GM18507 (cell line): ENCODE results near the gene ZNF423.

ENCODE experiments used
- DNase-seq: peaks from one replicate; pipeline ENCODE4 v3.0.0; 2011; ENCODE audit warnings: low read depth; ENCODE audit not compliant: insufficient read length; ENCODE audit errors: extremely low spot score
- FAIRE-seq: peaks from 2 replicates; lab custom pipeline; 2011; peaks lifted over from hg19 to GRCh38; lab: Jason Lieb, UNC

ZNF423 gene

GRCh38 chr16:49483651-49484450, 372.1 kb downstream of the ZNF423 start:
- DNase-seq = no peak
- FAIRE-seq = no peak

GRCh38 chr16:49483251-49483650, 372.7 kb downstream of the ZNF423 start:
- DNase-seq (no peak), FAIRE-seq (no peak)

- no peak for DNase-seq
- FAIRE-seq = no peak
These were observed 373.2 kb downstream of the ZNF423 start for GRCh38 chr16:49482690-49483089.

- no peak for FAIRE-seq
- DNase-seq = no peak
These were observed 377.3 kb downstream of the ZNF423 start for GRCh38 chr16:49478616-49479015.

GRCh38 chr16:49478107-49478506, 377.8 kb downstream of the ZNF423 start:
- FAIRE-seq = no peak

GRCh38 chr16:49477250-49477895, 378.5 kb downstream of the ZNF423 start:
- no peak for DNase-seq
- FAIRE-seq = no peak

More at GRCh38 chr16:49478107-49478506, 377.8 kb downstream of the ZNF423 start:
- no peak for DNase-seq

GRCh38 chr16:49474741-49475140, 381.2 kb downstream of the ZNF423 start:
- FAIRE-seq = no peak
- DNase-seq = no peak

- no peak for FAIRE-seq
These were observed 382.1 kb downstream of the ZNF423 start for GRCh38 chr16:49473773-49474172.

GRCh38 chr16:49473131-49473530, 382.8 kb downstream of the ZNF423 start:
- FAIRE-seq = no peak
- no peak for DNase-seq

More at GRCh38 chr16:49473773-49474172, 382.1 kb downstream of the ZNF423 start:
- DNase-seq = no peak

- DNase-seq (no peak), FAIRE-seq (no peak)
These were observed 383.3 kb downstream of the ZNF423 start for GRCh38 chr16:49472598-49472997.

- FAIRE-seq (no peak), DNase-seq (no peak)
These were observed 384.7 kb downstream of the ZNF423 start for GRCh38 chr16:49471038-49471727.

- DNase-seq = no peak
- no peak for FAIRE-seq
These were observed 385.4 kb downstream of the ZNF423 start for GRCh38 chr16:49470513-49470991.

- no peak for DNase-seq
- FAIRE-seq = no peak
These were observed 385.9 kb downstream of the ZNF423 start for GRCh38 chr16:49469930-49470451.

GRCh38 chr16:49469311-49469670, 386.6 kb downstream of the ZNF423 start:
- no peak for FAIRE-seq
- no peak for DNase-seq

GRCh38 chr16:49468611-49469310, 387.2 kb downstream of the ZNF423 start:
- FAIRE-seq (no peak), DNase-seq (no peak)

GRCh38 chr16:49467540-49468372, 388.2 kb downstream of the ZNF423 start:
- no peak for DNase-seq
- FAIRE-seq = no peak

GRCh38 chr16:49466881-49467280, 389.0 kb downstream of the ZNF423 start:
- FAIRE-seq = no peak
- no peak for DNase-seq

- no peak for DNase-seq
- FAIRE-seq = no peak
These were observed 389.4 kb downstream of the ZNF423 start for GRCh38 chr16:49466529-49466831.
